ENCODE results near the gene GALK1. TPM values are rescaled to one million over a fixed set of nuclear protein-coding genes. Genes with fewer than 3 reads are reported as not detected.

The GALK1 gene
- total and polyA plus RNA-seq, 2 experiments from 2014 or later, result 63.7 to 161 TPM

- Histone ChIP-seq H3K27me3 (no peaks in the 10 kb centered on the region), H3K4me3 (peak overlapping the region; percentile 53), H3K4me1 (ENCODE audit: insufficient read depth) (peaks cover 35% of the 10 kb centered on the region), H3K27ac (peak overlapping the region; percentile 100), H3K4me2 (peak overlapping the region; percentile 90), H4K20me1 (ENCODE audit: insufficient read depth, poor library complexity, severe bottlenecking) (no peaks in the 10 kb centered on the region), H3K79me2 (peaks cover 51% of the 10 kb centered on the region), H3K9me3 (ENCODE audit: low read depth) (no peaks in the 10 kb centered on the region), H2AFZ (no peak overlapping the region), H3K9me2 (replicated peaks; ENCODE audit: insufficient read depth) (no peaks in the 10 kb centered on the region), H3K36me3 (replicated peaks; ENCODE audit: insufficient read depth, low read depth) (no peaks in the 10 kb centered on the region)
- WGBS (ENCODE audit: low lambda C conversion rate, missing lambda C conversion rate), result 3% methylated on average over 41 of the region's 43 CpGs
- TF ChIP-seq EZH2phosphoT487 (IDR thresholded peaks at IDR 0.05; ENCODE audit: low read depth, severe bottlenecking, unreplicated experiment) (no peak), EZH2 (IDR thresholded peaks at IDR 0.05; ENCODE audit: borderline replicate concordance) (no peak), CTCF (IDR thresholded peaks at IDR 0.05; ENCODE audit: poor library complexity) (no peak)
- peak; percentile 96 for DNase-seq (ENCODE audit: low spot score)
Observed at GRCh38 chr17:75785016-75785890, 20.3 kb upstream of the GALK1 start.

- H3K4me1 ChIP-seq (ENCODE audit: insufficient read depth), result peaks cover 35% of the 10 kb centered on the region
- peak within 1 kb of the TSS; percentile 100 for H3K27ac ChIP-seq
- peak; percentile 99 for DNase-seq (ENCODE audit: low spot score)
- under 1% methylated on average over 35 of the region's 45 CpGs for WGBS (ENCODE audit: low lambda C conversion rate, missing lambda C conversion rate)
- TF ChIP-seq EZH2phosphoT487 (IDR thresholded peaks at IDR 0.05; ENCODE audit: low read depth, severe bottlenecking, unreplicated experiment) (no peak), EZH2 (IDR thresholded peaks at IDR 0.05; ENCODE audit: borderline replicate concordance) (no peak), CTCF (IDR thresholded peaks at IDR 0.05; ENCODE audit: poor library complexity) (no peak)
- no peaks in the 10 kb centered on the region for H3K27me3 ChIP-seq
- peak within 1 kb of the TSS; percentile 53 for H3K4me3 ChIP-seq
- peak within 1 kb of the TSS; percentile 90 for H3K4me2 ChIP-seq
- no peaks in the 10 kb centered on the region for H4K20me1 ChIP-seq (ENCODE audit: insufficient read depth, poor library complexity, severe bottlenecking)
- H3K79me2 ChIP-seq, result peaks cover 44% of the 10 kb centered on the region
- H2AFZ ChIP-seq, result no peak within 1 kb of the TSS
- no peaks in the 10 kb centered on the region for H3K9me3 ChIP-seq (ENCODE audit: low read depth)
- no peaks in the 10 kb centered on the region for H3K9me2 ChIP-seq (replicated peaks; ENCODE audit: insufficient read depth)
- no peaks in the 10 kb centered on the region for H3K36me3 ChIP-seq (replicated peaks; ENCODE audit: insufficient read depth, low read depth)
Observed at GRCh38 chr17:75784473-75785015, 19.6 kb upstream of the GALK1 start, which contains the start of gene UNK. Gene UNK (plus strand): TSS chr17:75784806. CDS start chr17:75784881, 75 bp downstream.

- Histone ChIP-seq H2AFZ (no peak overlapping the region), H3K36me3 (replicated peaks; ENCODE audit: insufficient read depth, low read depth) (no peaks in the 10 kb centered on the region), H3K27ac (peak overlapping the region; percentile 100), H3K27me3 (no peaks in the 10 kb centered on the region), H3K79me2 (peaks cover 43% of the 10 kb centered on the region), H3K4me1 (ENCODE audit: insufficient read depth) (peaks cover 35% of the 10 kb centered on the region), H3K4me2 (peak overlapping the region; percentile 73), H3K9me3 (ENCODE audit: low read depth) (no peaks in the 10 kb centered on the region), H3K4me3 (no peak overlapping the region), H4K20me1 (ENCODE audit: insufficient read depth, poor library complexity, severe bottlenecking) (peaks cover 5% of the 10 kb centered on the region), H3K9me2 (replicated peaks; ENCODE audit: insufficient read depth) (no peaks in the 10 kb centered on the region)
- WGBS (ENCODE audit: low lambda C conversion rate, missing lambda C conversion rate), result 78% methylated on average over 20 of the region's 20 CpGs
- no peak for TF ChIP-seq EZH2phosphoT487 (IDR thresholded peaks at IDR 0.05; ENCODE audit: low read depth, severe bottlenecking, unreplicated experiment)
- TF ChIP-seq EZH2 (IDR thresholded peaks at IDR 0.05; ENCODE audit: borderline replicate concordance), result no peak
- TF ChIP-seq CTCF (IDR thresholded peaks at IDR 0.05; ENCODE audit: poor library complexity), result no peak
- DNase-seq (ENCODE audit: low spot score), result peak; percentile 34
Observed at GRCh38 chr17:75783803-75784472, 18.9 kb upstream of the GALK1 start.
